Measurements from ENCODE around the gene CACNA1F.

- TF ChIP-seq, protein P1, sequence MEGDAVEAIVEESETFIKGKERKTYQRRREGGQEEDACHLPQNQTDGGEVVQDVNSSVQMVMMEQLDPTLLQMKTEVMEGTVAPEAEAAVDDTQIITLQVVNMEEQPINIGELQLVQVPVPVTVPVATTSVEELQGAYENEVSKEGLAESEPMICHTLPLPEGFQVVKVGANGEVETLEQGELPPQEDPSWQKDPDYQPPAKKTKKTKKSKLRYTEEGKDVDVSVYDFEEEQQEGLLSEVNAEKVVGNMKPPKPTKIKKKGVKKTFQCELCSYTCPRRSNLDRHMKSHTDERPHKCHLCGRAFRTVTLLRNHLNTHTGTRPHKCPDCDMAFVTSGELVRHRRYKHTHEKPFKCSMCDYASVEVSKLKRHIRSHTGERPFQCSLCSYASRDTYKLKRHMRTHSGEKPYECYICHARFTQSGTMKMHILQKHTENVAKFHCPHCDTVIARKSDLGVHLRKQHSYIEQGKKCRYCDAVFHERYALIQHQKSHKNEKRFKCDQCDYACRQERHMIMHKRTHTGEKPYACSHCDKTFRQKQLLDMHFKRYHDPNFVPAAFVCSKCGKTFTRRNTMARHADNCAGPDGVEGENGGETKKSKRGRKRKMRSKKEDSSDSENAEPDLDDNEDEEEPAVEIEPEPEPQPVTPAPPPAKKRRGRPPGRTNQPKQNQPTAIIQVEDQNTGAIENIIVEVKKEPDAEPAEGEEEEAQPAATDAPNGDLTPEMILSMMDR (conservative IDR thresholded peaks at IDR 0.05; ENCODE audit: low read depth, low read length): no peak
- no peak for TF ChIP-seq EZH2 (IDR thresholded peaks at IDR 0.05; ENCODE audit: low read length, unreplicated experiment)
These were observed 36.0 kb upstream of the CACNA1F start for GRCh38 chrX:49269010-49269766.
